NCI-H1048 (cell line): ENCODE measurements around the gene NCAM2.

Experiments used
- DNase-seq: peaks from one replicate; lab custom pipeline; 2025; lab: John Stamatoyannopoulos, UW

Gene NCAM2

GRCh38 chr21:21458124-21458631 lies 460.0 kb downstream of the NCAM2 start:
- no peak for DNase-seq

- DNase-seq = no peak
Measured at GRCh38 chr21:21460979-21461378, 462.8 kb downstream of the NCAM2 start.

DNA sequence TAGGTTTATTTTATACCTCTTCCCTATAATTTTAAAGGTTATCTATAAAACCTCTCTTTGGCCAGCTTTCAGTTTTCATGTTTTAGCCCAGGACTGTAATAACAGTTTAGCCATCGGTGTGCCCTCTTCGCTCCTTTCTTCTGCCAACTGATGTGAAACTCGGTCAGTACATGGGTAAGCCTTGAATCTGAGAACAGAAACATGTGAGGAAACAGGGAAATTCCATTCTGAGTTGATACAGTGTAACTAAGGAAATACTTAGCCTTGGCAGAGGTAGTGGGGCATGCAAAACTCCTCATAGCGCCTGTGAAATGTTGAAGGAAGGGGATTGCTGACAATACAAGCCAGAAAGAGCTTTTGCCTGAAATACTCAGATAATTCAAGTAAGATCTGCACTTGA lies 465.2 kb downstream of the NCAM2 start:
- DNase-seq = no peak

DNA sequence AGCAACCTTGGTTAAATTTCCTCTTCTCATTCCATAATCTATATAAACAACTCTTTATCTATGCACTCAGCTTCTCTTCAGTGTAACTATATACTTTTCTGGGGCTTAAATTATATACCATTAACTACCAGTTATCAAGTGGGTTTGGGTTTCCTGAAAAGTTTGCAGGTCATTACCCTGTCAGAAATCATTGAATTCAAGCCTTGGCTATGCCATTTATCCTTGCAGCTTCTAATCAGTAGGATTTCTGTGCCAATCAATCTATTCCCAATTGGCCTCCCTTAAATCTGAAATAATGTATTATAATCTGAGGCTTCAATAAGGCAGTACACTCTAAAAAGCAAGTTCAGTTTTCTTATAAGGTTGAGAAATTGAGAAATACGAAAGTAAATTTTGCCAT lies 466.5 kb downstream of the NCAM2 start:
- no peak for DNase-seq

DNA sequence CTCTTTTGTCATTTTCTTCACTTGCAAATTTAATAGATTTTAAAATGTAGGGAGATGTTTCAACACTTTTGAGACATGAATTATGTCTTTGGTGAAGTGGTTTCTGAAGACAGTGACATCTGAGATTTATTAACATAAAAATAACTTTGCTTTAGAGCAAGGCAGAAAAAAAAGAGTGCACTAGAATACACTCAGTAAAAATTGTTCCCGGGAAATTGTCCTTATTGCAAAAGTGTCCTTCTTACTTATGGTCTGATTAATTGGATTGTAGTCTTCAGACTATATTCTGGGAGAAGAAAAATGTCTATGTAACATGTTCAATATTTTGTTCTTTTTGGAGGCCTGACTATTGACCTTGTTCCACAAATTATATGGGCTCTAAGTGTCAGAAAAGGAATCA lies 468.5 kb downstream of the NCAM2 start:
- no peak for DNase-seq

DNA sequence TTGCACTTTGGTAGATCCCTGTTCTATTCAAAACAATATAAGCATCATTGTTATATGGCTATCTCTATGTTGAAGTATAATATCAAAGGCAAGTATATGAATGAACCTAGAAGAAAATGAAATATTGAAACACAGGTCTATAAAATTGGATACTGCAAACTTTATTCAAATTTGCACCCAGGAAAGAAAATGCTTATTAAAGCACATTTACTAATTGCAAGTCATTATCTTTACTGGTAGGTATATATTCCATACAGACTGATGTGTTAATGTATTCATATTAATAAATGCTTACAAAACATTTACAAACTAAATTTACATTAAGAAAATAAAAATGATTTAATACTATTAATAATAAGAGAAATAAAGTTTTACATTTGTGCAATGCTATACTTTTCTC lies 469.8 kb downstream of the NCAM2 start:
- no peak for DNase-seq

GRCh38 chr21:21481239-21481638 lies 483.0 kb downstream of the NCAM2 start:
- no peak for DNase-seq

GRCh38 chr21:21508859-21509258 lies 510.6 kb downstream of the NCAM2 start:
- DNase-seq = no peak

GRCh38 chr21:21530680-21531079 lies 532.5 kb downstream of the NCAM2 start:
- no peak for DNase-seq

- DNase-seq = no peak
Measured at GRCh38 chr21:21547368-21547953, 549.3 kb downstream of the NCAM2 start.

GRCh38 chr21:21559285-21560045 lies 561.3 kb downstream of the NCAM2 start:
- no peak for DNase-seq
